Mammary epithelial cell (primary cell): ENCODE measurements around the gene FSCN2.

Experiments used
- EZH2 ChIP-seq: IDR thresholded peaks from 2 replicates; pipeline ENCODE4 v1.6.1; 2012; ENCODE audit warnings: low read length, inconsistent platforms, borderline replicate concordance
- TF ChIP-seq, protein P1 (sequence below), 2 donors: IDR thresholded peaks in 1 of 2; conservative IDR thresholded peaks in 1 of 2; 2 replicates each; pipeline ENCODE4 v1.5.1; 2011 to 2012; ENCODE audit warnings: inconsistent platforms in 2 of 2, low read length in 2 of 2, mild to moderate bottlenecking in 2 of 2, control low read depth in 1 of 2, low read depth in 1 of 2; ENCODE audit not compliant: insufficient read depth in 1 of 2; ENCODE audit errors: extremely low read depth in 1 of 2

DNA sequence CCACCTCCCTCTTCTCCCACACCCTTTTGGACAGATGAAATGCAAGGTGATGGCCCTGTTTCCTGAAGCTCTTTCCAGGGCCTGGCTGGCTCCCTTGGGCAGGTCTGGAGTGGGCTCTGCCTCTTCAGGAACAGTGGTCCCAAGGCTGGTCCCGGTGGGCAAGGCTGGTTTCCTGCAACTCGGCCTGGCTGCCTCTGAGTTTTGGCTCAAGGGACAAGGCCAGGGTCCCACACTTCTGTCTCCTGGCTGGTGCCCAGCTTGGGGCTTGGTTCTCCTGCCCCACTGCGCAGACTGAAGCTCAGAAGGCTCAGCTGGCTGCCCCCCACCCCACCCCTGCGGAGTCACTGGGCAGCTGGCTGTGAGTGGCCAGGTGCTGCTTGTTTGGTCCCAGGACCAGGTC lies 11.7 kb upstream of the FSCN2 start:
- TF ChIP-seq, protein P1, sequence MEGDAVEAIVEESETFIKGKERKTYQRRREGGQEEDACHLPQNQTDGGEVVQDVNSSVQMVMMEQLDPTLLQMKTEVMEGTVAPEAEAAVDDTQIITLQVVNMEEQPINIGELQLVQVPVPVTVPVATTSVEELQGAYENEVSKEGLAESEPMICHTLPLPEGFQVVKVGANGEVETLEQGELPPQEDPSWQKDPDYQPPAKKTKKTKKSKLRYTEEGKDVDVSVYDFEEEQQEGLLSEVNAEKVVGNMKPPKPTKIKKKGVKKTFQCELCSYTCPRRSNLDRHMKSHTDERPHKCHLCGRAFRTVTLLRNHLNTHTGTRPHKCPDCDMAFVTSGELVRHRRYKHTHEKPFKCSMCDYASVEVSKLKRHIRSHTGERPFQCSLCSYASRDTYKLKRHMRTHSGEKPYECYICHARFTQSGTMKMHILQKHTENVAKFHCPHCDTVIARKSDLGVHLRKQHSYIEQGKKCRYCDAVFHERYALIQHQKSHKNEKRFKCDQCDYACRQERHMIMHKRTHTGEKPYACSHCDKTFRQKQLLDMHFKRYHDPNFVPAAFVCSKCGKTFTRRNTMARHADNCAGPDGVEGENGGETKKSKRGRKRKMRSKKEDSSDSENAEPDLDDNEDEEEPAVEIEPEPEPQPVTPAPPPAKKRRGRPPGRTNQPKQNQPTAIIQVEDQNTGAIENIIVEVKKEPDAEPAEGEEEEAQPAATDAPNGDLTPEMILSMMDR (conservative IDR thresholded peaks at IDR 0.05 in 1 of 2, IDR thresholded peaks at IDR 0.05 in 1 of 2; ENCODE audit: extremely low read depth in 1 of 2, insufficient read depth in 1 of 2, low read depth in 1 of 2, low read length in 2 of 2): no peak
- TF ChIP-seq EZH2: no peak
